GM12872 (cell line): ENCODE measurements around the gene IL5RA.

ENCODE experiments used
- TF ChIP-seq, protein P1 (sequence below): IDR thresholded peaks from 3 replicates; pipeline ENCODE4 v1.5.1; 2011; ENCODE audit warnings: low read depth, mild to moderate bottlenecking, low read length, moderate library complexity; ENCODE audit not compliant: insufficient read depth

Gene IL5RA

GRCh38 chr3:3059645-3060044 is 50.5 kb downstream of the IL5RA start:
- TF ChIP-seq, protein P1, sequence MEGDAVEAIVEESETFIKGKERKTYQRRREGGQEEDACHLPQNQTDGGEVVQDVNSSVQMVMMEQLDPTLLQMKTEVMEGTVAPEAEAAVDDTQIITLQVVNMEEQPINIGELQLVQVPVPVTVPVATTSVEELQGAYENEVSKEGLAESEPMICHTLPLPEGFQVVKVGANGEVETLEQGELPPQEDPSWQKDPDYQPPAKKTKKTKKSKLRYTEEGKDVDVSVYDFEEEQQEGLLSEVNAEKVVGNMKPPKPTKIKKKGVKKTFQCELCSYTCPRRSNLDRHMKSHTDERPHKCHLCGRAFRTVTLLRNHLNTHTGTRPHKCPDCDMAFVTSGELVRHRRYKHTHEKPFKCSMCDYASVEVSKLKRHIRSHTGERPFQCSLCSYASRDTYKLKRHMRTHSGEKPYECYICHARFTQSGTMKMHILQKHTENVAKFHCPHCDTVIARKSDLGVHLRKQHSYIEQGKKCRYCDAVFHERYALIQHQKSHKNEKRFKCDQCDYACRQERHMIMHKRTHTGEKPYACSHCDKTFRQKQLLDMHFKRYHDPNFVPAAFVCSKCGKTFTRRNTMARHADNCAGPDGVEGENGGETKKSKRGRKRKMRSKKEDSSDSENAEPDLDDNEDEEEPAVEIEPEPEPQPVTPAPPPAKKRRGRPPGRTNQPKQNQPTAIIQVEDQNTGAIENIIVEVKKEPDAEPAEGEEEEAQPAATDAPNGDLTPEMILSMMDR, result no peak

DNA sequence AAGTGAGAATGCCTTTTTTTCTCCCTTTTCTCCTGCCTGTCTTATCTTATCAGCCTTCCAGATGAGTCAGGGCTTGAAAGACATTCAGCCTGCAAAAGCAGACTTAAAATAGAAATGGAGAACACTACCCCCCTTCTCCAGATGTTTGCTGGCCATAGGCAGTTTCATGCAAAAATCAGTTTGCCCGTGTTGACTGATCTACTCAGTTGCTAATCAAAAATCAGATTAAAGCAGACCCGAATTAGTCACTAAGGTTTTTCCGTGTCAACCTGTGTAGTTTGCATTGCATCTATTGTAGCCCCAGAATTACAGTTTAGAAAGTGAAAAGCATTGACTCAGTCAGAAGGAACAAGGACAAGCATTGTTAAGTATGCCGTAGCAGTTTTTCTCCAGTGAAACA is 56.2 kb downstream of the IL5RA start:
- TF ChIP-seq, protein P1, result no peak

GRCh38 chr3:3038201-3038991 is 71.8 kb downstream of the IL5RA start:
- TF ChIP-seq, protein P1, result no peak

GRCh38 chr3:3037156-3037555 is 73.0 kb downstream of the IL5RA start:
- TF ChIP-seq, protein P1, result no peak

DNA sequence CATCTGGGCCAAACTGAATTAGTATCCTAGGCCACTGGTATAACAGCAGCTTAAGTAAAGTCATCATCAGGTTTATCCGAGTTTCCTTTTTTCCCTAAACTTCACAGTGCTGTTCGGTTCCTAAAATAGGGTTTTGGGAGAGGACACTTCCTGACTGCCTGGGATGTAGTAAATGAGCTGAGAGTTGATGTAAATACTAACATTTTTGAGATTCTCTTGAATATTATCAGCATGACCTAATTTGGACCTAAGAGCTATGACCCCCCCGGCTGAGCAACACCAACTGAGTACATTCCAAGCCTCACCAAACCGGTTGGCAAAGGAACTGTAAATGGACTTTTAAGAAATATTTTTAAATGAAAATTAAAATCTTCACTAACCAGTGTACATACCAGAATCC is 78.8 kb downstream of the IL5RA start:
- TF ChIP-seq, protein P1, result no peak

DNA sequence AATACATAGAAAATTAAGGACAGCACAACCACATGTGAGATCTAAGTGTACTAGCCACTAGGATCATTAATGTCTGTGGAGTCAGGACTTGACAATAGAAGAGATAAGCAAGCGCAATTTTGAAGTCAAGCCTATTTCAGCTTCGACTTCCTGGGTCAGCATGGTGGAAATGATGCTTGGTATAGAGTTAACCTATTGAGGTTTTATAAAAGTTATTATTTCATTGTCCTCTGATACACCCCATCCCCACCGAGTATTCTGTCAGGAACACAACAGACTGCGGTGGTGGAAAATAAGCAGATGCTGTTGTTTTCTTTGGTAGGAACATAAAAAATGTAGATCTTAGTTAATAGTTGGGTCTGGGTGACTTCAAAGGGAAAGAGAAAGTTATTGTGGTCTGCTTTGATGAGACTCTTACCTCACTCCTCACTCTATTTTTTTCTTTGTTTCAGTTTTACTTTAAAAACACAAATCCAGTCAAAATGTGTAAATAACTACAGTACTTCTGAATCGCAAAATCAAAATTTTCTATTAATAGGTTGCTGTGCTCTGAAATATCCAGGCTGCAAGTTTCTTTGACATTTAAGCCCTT is 82.1 kb downstream of the IL5RA start:
- TF ChIP-seq, protein P1, result no peak

DNA sequence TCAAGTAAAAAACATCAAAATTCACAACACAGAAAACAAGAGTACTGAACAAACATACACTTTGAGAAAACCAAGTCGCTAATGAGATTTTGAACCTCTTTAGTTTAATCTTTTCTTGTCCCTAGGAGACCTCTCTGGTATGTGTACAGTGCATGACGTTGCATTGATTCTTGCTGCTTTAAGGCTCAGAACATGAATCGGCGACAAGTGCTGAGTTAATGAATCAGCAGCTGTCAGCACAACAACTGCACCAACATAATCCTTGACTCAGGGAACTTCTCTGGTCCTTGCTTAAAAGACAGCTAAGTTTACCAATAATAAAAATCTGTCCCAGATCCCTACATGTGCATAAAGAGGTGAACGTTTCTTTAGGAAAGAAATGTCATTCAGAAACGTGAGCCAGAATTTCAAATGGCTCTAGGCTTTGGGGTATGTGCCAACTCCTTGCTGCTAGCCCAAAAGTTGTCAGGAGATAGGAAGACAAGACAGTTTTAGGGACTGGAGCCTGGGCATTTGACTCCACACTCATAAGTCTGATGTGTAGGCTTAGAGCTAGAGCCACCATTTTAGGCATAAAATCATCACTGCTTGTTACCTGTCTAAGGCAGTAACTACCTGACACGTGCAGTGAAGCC is 86.9 kb downstream of the IL5RA start:
- TF ChIP-seq, protein P1, result no peak
